Liver (tissue), 3 donors: Measurements from ENCODE around the gene DUSP3.

Experiments
- CTCF ChIP-seq: fragments of 150-350 bp; IDR thresholded peaks from 2 replicates; pipeline ENCODE4 v1.5.1; 2017; ENCODE audit warnings: improper control_type of control experiment, low read depth, low read length; ENCODE audit not compliant: missing input control
- EGR1 ChIP-seq, 2 donors: IDR thresholded peaks; 2 replicates each; pipeline ENCODE4 v1.6.1; 2016 to 2018; ENCODE audit warnings: antibody characterized with exemption in 2 of 2, low read depth in 2 of 2
- GABPA ChIP-seq, 2 donors: IDR thresholded peaks in 1 of 2; conservative IDR thresholded peaks in 1 of 2; 2 replicates each; pipeline ENCODE4 v1.6.1; 2016; ENCODE audit warnings: antibody characterized with exemption in 2 of 2, mild to moderate bottlenecking in 1 of 2, moderate library complexity in 1 of 2
- HNF4A ChIP-seq, 2 donors: conservative IDR thresholded peaks; 2 replicates each; pipeline ENCODE4 v1.6.1; 2016; ENCODE audit warnings: antibody characterized with exemption in 2 of 2, mild to moderate bottlenecking in 2 of 2
- HNF4G ChIP-seq: IDR thresholded peaks from 2 replicates; pipeline ENCODE4 v1.6.1; 2016; ENCODE audit warnings: antibody characterized with exemption
- JUND ChIP-seq, 2 donors: IDR thresholded peaks; 2 replicates each; pipeline ENCODE4 v1.6.1; 2016; ENCODE audit warnings: antibody characterized with exemption in 2 of 2
- RAD21 ChIP-seq, 2 donors: IDR thresholded peaks; 2 replicates each; pipeline ENCODE4 v1.6.1; 2016; ENCODE audit warnings: antibody characterized with exemption in 2 of 2, mild to moderate bottlenecking in 2 of 2
- REST ChIP-seq: IDR thresholded peaks from 2 replicates; pipeline ENCODE4 v1.6.1; 2016; ENCODE audit warnings: antibody characterized with exemption, mild to moderate bottlenecking
- SP1 ChIP-seq: IDR thresholded peaks from 2 replicates; pipeline ENCODE4 v1.6.1; 2018; ENCODE audit warnings: antibody characterized with exemption, mild to moderate bottlenecking
- TAF1 ChIP-seq: conservative IDR thresholded peaks from 2 replicates; pipeline ENCODE4 v1.6.1; 2016; ENCODE audit warnings: antibody characterized with exemption, mild to moderate bottlenecking
- TF ChIP-seq, protein P1 (sequence below): IDR thresholded peaks from 2 replicates; pipeline ENCODE4 v1.6.1; 2016; ENCODE audit warnings: antibody characterized with exemption
- donor health status: healthy.
- donor health status: healthy.

- no peak for TF ChIP-seq HNF4G
- no peak for TF ChIP-seq TAF1
- no peak for TF ChIP-seq CTCF
- TF ChIP-seq, protein P1, sequence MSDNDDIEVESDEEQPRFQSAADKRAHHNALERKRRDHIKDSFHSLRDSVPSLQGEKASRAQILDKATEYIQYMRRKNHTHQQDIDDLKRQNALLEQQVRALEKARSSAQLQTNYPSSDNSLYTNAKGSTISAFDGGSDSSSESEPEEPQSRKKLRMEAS, result no peak
- TF ChIP-seq SP1, result no peak
- TF ChIP-seq REST, result no peak
- no peak for TF ChIP-seq EGR1 (IDR thresholded peaks at IDR 0.05; ENCODE audit: low read depth in 2 of 2)
- TF ChIP-seq RAD21 (IDR thresholded peaks at IDR 0.05), result no peak
- TF ChIP-seq JUND (IDR thresholded peaks at IDR 0.05), result no peak
- no peak for TF ChIP-seq HNF4A (conservative IDR thresholded peaks at IDR 0.05)
- TF ChIP-seq GABPA (IDR thresholded peaks at IDR 0.05 in 1 of 2, conservative IDR thresholded peaks at IDR 0.05 in 1 of 2), result no peak
Observed at GRCh38 chr17:43803758-43804157, 25.0 kb upstream of the DUSP3 start.
